SK-N-SH treated with all-trans-retinoic acid at 6 μM for 48 hours (cell line): ENCODE measurements around the gene KCNH2.

Source experiments
- ATAC-seq: fragments of 200-7000 bp; cut with Tn5 transposase; 3 replicates; pipeline ENCODE4 v1.9.1; 2020; ENCODE audit warnings: mild to moderate bottlenecking, moderate library complexity
- ARNTL ChIP-seq: fragments of 450-650 bp; formaldehyde crosslinking; IDR thresholded peaks from 2 replicates; pipeline ENCODE4 v1.5.0; 2020; ENCODE audit warnings: low read depth, mild to moderate bottlenecking, moderate library complexity, borderline replicate concordance
- CSDC2 ChIP-seq: fragments of 250-450 bp; sonication (Bioruptor Pico); IDR thresholded peaks from 2 replicates; pipeline ENCODE4 v1.5.0; 2020; ENCODE audit warnings: mild to moderate bottlenecking, moderate library complexity
- ESRRG ChIP-seq: fragments of 250-450 bp; sonication (Bioruptor Pico); IDR thresholded peaks from 2 replicates; pipeline ENCODE4 v1.6.1; 2021; ENCODE audit warnings: mild to moderate bottlenecking
- GLIS3 ChIP-seq: fragments of 250-450 bp; sonication (Bioruptor Pico); IDR thresholded peaks from 2 replicates; pipeline ENCODE4 v1.5.0; 2020; ENCODE audit warnings: mild to moderate bottlenecking, moderate library complexity
- ISL1 ChIP-seq: fragments of 250-450 bp; sonication (Bioruptor Pico); IDR thresholded peaks from 2 replicates; pipeline ENCODE4 v2.1.2; 2022; ENCODE audit warnings: mild to moderate bottlenecking, moderate library complexity
- OSR1 ChIP-seq: fragments of 250-450 bp; sonication (Bioruptor Pico); IDR thresholded peaks from 2 replicates; pipeline ENCODE4 v1.8.0; 2022; ENCODE audit warnings: moderate library complexity, mild to moderate bottlenecking, inconsistent platforms
- PPARA ChIP-seq: fragments of 250-450 bp; sonication (Bioruptor Pico); IDR thresholded peaks from 2 replicates; pipeline ENCODE4 v1.5.0; 2020; ENCODE audit warnings: mild to moderate bottlenecking, borderline replicate concordance
- RARB ChIP-seq: fragments of 250-450 bp; sonication (Bioruptor Pico); IDR thresholded peaks from 2 replicates; pipeline ENCODE4 v1.8.0; 2021; ENCODE audit warnings: mild to moderate bottlenecking, moderate library complexity
- SNAI2 ChIP-seq: fragments of 250-450 bp; sonication (Bioruptor Pico); IDR thresholded peaks from 2 replicates; pipeline ENCODE4 v1.5.0; 2020; ENCODE audit warnings: mild to moderate bottlenecking, moderate library complexity
- TCF4 ChIP-seq: fragments of 250-450 bp; sonication (Bioruptor Pico); IDR thresholded peaks from 2 replicates; pipeline ENCODE4 v1.8.0; 2021; ENCODE audit warnings: mild to moderate bottlenecking, moderate library complexity, borderline replicate concordance
- TOX ChIP-seq: fragments of 250-450 bp; sonication (Bioruptor Pico); IDR thresholded peaks from 2 replicates; pipeline ENCODE4 v1.8.0; 2021; ENCODE audit warnings: mild to moderate bottlenecking, moderate library complexity, borderline replicate concordance
- ZFP3 ChIP-seq: fragments of 250-450 bp; sonication (Bioruptor Pico); IDR thresholded peaks from 2 replicates; pipeline ENCODE4 v1.5.0; 2020; ENCODE audit warnings: mild to moderate bottlenecking, moderate library complexity
- ZFP30 ChIP-seq: fragments of 450-650 bp; formaldehyde crosslinking; IDR thresholded peaks from 2 replicates; pipeline ENCODE4 v1.5.0; 2022; ENCODE audit warnings: mild to moderate bottlenecking, moderate library complexity
- ZNF565 ChIP-seq: fragments of 450-650 bp; formaldehyde crosslinking; conservative IDR thresholded peaks from 2 replicates; pipeline ENCODE4 v1.5.0; 2020; ENCODE audit warnings: low read depth, mild to moderate bottlenecking, moderate library complexity
- ZNF70 ChIP-seq: fragments of 450-650 bp; formaldehyde crosslinking; IDR thresholded peaks from 2 replicates; pipeline ENCODE4 v1.5.0; 2020; ENCODE audit warnings: mild to moderate bottlenecking, moderate library complexity
- TF ChIP-seq, protein P1 (sequence below): fragments of 250-450 bp; sonication (Bioruptor Pico); IDR thresholded peaks from 2 replicates; pipeline ENCODE4 v1.5.0; 2020; ENCODE audit warnings: mild to moderate bottlenecking, moderate library complexity
- TF ChIP-seq, protein P2 (sequence below): fragments of 250-450 bp; sonication (Bioruptor Pico); IDR thresholded peaks from 2 replicates; pipeline ENCODE4 v1.5.1; 2021; ENCODE audit warnings: mild to moderate bottlenecking, moderate library complexity
- TF ChIP-seq, protein P3 (sequence below): fragments of 250-450 bp; sonication (Bioruptor Pico); IDR thresholded peaks from 2 replicates; pipeline ENCODE4 v1.8.0; 2021; ENCODE audit warnings: low read depth, mild to moderate bottlenecking, moderate library complexity, borderline replicate concordance
- TF ChIP-seq, protein P4 (sequence below): fragments of 250-450 bp; sonication (Bioruptor Pico); IDR thresholded peaks from 2 replicates; pipeline ENCODE4 v1.8.0; 2020; ENCODE audit warnings: mild to moderate bottlenecking, moderate library complexity, borderline replicate concordance
- TF ChIP-seq, protein P5 (sequence below): fragments of 250-450 bp; sonication (Bioruptor Pico); IDR thresholded peaks from 2 replicates; pipeline ENCODE4 v1.5.1; 2020; ENCODE audit warnings: low read depth, mild to moderate bottlenecking, moderate library complexity

The KCNH2 gene

DNA sequence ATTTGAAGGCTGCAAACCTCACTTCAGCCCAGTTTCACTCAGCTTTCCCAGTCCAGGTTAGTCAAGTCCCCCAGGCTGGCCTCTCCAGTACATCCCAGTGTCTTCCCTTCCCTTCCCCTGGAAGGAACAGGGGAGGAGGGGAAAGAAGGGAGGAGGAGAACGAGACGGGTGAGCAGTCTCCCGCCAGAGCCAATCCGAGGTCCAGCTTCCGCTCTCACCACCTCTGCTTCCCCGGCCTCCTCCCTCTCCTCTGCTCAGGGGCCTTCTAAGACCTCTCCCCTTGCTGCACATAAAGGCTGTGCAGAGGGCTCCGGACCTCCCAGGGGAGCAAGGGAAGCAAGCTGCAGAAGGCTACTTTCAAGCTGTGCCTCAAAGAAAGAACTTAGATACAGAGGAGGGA, 42.1 kb upstream of the KCNH2 start:
- ATAC-seq, result no peak
- TF ChIP-seq ARNTL, result no peak
- TF ChIP-seq SNAI2, result no peak
- TF ChIP-seq, protein P1, sequence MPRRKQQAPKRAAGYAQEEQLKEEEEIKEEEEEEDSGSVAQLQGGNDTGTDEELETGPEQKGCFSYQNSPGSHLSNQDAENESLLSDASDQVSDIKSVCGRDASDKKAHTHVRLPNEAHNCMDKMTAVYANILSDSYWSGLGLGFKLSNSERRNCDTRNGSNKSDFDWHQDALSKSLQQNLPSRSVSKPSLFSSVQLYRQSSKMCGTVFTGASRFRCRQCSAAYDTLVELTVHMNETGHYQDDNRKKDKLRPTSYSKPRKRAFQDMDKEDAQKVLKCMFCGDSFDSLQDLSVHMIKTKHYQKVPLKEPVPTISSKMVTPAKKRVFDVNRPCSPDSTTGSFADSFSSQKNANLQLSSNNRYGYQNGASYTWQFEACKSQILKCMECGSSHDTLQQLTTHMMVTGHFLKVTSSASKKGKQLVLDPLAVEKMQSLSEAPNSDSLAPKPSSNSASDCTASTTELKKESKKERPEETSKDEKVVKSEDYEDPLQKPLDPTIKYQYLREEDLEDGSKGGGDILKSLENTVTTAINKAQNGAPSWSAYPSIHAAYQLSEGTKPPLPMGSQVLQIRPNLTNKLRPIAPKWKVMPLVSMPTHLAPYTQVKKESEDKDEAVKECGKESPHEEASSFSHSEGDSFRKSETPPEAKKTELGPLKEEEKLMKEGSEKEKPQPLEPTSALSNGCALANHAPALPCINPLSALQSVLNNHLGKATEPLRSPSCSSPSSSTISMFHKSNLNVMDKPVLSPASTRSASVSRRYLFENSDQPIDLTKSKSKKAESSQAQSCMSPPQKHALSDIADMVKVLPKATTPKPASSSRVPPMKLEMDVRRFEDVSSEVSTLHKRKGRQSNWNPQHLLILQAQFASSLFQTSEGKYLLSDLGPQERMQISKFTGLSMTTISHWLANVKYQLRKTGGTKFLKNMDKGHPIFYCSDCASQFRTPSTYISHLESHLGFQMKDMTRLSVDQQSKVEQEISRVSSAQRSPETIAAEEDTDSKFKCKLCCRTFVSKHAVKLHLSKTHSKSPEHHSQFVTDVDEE (CRISPR knock-in tag), result no peak

DNA sequence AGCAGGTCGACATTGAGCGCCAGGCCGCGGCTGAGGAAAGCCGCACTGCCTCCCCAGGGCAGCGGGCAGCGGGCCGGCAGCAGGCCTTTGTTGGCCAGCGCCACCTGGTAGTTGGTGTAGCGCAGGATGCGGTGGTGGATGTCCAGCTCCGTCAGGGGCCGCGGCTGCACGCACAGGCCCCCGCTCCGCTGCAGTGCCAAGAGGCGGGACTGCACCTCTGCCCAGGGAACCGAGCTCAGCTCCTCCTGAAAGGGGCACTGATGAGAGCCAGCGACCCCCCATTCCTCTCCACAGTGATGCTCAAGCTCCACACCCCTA, 41.0 kb upstream of the KCNH2 start:
- no peak for TF ChIP-seq CSDC2 (CRISPR knock-in tag)
- no peak for TF ChIP-seq ESRRG (CRISPR knock-in tag)
- no peak for TF ChIP-seq ZNF70 (CRISPR knock-in tag)
- TF ChIP-seq, protein P2, sequence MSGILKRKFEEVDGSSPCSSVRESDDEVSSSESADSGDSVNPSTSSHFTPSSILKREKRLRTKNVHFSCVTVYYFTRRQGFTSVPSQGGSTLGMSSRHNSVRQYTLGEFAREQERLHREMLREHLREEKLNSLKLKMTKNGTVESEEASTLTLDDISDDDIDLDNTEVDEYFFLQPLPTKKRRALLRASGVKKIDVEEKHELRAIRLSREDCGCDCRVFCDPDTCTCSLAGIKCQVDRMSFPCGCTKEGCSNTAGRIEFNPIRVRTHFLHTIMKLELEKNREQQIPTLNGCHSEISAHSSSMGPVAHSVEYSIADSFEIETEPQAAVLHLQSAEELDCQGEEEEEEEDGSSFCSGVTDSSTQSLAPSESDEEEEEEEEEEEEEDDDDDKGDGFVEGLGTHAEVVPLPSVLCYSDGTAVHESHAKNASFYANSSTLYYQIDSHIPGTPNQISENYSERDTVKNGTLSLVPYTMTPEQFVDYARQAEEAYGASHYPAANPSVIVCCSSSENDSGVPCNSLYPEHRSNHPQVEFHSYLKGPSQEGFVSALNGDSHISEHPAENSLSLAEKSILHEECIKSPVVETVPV (CRISPR knock-in tag), result no peak
- TF ChIP-seq ISL1, result no peak
- TF ChIP-seq, protein P3, sequence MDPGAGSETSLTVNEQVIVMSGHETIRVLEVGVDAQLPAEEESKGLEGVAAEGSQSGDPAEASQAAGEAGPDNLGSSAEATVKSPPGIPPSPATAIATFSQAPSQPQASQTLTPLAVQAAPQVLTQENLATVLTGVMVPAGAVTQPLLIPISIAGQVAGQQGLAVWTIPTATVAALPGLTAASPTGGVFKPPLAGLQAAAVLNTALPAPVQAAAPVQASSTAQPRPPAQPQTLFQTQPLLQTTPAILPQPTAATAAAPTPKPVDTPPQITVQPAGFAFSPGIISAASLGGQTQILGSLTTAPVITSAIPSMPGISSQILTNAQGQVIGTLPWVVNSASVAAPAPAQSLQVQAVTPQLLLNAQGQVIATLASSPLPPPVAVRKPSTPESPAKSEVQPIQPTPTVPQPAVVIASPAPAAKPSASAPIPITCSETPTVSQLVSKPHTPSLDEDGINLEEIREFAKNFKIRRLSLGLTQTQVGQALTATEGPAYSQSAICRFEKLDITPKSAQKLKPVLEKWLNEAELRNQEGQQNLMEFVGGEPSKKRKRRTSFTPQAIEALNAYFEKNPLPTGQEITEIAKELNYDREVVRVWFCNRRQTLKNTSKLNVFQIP (CRISPR knock-in tag), result no peak
- no peak for TF ChIP-seq SNAI2
- TF ChIP-seq, protein P4, sequence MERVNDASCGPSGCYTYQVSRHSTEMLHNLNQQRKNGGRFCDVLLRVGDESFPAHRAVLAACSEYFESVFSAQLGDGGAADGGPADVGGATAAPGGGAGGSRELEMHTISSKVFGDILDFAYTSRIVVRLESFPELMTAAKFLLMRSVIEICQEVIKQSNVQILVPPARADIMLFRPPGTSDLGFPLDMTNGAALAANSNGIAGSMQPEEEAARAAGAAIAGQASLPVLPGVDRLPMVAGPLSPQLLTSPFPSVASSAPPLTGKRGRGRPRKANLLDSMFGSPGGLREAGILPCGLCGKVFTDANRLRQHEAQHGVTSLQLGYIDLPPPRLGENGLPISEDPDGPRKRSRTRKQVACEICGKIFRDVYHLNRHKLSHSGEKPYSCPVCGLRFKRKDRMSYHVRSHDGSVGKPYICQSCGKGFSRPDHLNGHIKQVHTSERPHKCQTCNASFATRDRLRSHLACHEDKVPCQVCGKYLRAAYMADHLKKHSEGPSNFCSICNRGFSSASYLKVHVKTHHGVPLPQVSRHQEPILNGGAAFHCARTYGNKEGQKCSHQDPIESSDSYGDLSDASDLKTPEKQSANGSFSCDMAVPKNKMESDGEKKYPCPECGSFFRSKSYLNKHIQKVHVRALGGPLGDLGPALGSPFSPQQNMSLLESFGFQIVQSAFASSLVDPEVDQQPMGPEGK, result no peak
- no peak for TF ChIP-seq TOX
- no peak for TF ChIP-seq GLIS3 (CRISPR knock-in tag)
- TF ChIP-seq ZFP3, result no peak
- TF ChIP-seq, protein P1 (CRISPR knock-in tag), result no peak
- TF ChIP-seq OSR1, result no peak
- TF ChIP-seq, protein P5, sequence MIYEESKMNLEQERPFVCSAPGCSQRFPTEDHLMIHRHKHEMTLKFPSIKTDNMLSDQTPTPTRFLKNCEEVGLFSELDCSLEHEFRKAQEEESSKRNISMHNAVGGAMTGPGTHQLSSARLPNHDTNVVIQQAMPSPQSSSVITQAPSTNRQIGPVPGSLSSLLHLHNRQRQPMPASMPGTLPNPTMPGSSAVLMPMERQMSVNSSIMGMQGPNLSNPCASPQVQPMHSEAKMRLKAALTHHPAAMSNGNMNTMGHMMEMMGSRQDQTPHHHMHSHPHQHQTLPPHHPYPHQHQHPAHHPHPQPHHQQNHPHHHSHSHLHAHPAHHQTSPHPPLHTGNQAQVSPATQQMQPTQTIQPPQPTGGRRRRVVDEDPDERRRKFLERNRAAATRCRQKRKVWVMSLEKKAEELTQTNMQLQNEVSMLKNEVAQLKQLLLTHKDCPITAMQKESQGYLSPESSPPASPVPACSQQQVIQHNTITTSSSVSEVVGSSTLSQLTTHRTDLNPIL, result no peak
- no peak for TF ChIP-seq RARB (CRISPR knock-in tag)
- TF ChIP-seq TCF4, result no peak
- TF ChIP-seq ZFP30 (CRISPR knock-in tag), result no peak
- no peak for TF ChIP-seq ZNF565 (CRISPR knock-in tag)
- no peak for TF ChIP-seq ARNTL
- no peak for TF ChIP-seq PPARA (CRISPR knock-in tag)
- TF ChIP-seq, all 23 proteins: peak for 0

More for the DNA sequence above, 41.0 kb upstream of the KCNH2 start:
- ATAC-seq, result no peak
